Measurements from ENCODE around the gene CKAP4.

- TF ChIP-seq NPAS2 (CRISPR knock-in tag; IDR thresholded peaks at IDR 0.05; ENCODE audit: borderline replicate concordance) (no peak), CREB1 (IDR thresholded peaks at IDR 0.05) (no peak), CREB1 (CRISPR knock-in tag; IDR thresholded peaks at IDR 0.05) (no peak), SMAD9 (CRISPR knock-in tag; IDR thresholded peaks at IDR 0.05) (no peak), CTCF (CRISPR knock-in tag; IDR thresholded peaks at IDR 0.05) (no peak), EP300 (IDR thresholded peaks at IDR 0.05; ENCODE audit: low read depth in 2 of 2, low read length in 2 of 2) (no peak), EP300 (CRISPR knock-in tag; IDR thresholded peaks at IDR 0.05; ENCODE audit: borderline replicate concordance) (no peak), ATF3 (CRISPR knock-in tag; IDR thresholded peaks at IDR 0.05) (no peak), ISL2 (CRISPR knock-in tag; IDR thresholded peaks at IDR 0.05) (no peak), CHD2 (IDR thresholded peaks at IDR 0.05; ENCODE audit: low read depth, low read length) (no peak), TCF12 (IDR thresholded peaks at IDR 0.05) (no peak), TCF12 (CRISPR knock-in tag; IDR thresholded peaks at IDR 0.05) (no peak)
Observed at GRCh38 chr12:106220536-106220935, 27.3 kb downstream of the CKAP4 start.

Measured in HepG2 (cell line).